Tibial nerve (tissue), 4 donors: ENCODE measurements around the gene PCDHB8. TPM values are rescaled to one million over a fixed set of nuclear protein-coding genes. Genes with fewer than 3 reads are reported as not detected.
"Not testable (repeated sequence)": the region's sequence is repeated elsewhere in the genome, so short reads cannot be mapped to it uniquely, and the experiment has no call there.

Source experiments
- DNase-seq, 2 donors: peaks; one replicate each; pipeline ENCODE4 v3.0.0-alpha.2; 2019; ENCODE audit warnings: low spot score in 2 of 2
- H3K27ac ChIP-seq, 4 donors: fragments of 200-600 bp; sonication (generic) in 3 of 4; one replicate each; pipeline ENCODE4 v1.5.1; 2017 to 2019; ENCODE audit warnings: mild to moderate bottlenecking in 1 of 4
- H3K27me3 ChIP-seq, 2 donors: fragments of 200-600 bp; sonication (generic) in 1 of 2; one replicate each; pipeline versions ENCODE4 v1.5.1 to v1.6.0; 2017 to 2019
- H3K36me3 ChIP-seq, 3 donors: fragments of 200-600 bp; sonication (generic); one replicate each; pipeline ENCODE4 v1.5.1; 2018 to 2019
- H3K4me1 ChIP-seq, 4 donors: fragments of 200-600 bp; sonication (generic) in 3 of 4; one replicate each; pipeline ENCODE4 v1.5.1; 2017 to 2019
- H3K4me3 ChIP-seq, 4 donors: fragments of 200-600 bp; sonication (generic) in 3 of 4; one replicate each; pipeline ENCODE4 v1.5.1; 2017 to 2019; ENCODE audit warnings: mild to moderate bottlenecking in 1 of 4, moderate library complexity in 1 of 4
- H3K9me3 ChIP-seq, 4 donors: fragments of 200-600 bp; sonication (generic) in 3 of 4; one replicate each; pipeline ENCODE4 v1.5.1; 2017 to 2019
- CTCF ChIP-seq, 5 experiments: fragments of 200-600 bp in 3 of 5; fragments of 450-650 bp in 2 of 5; sonication (generic) in 3 of 5; IDR thresholded peaks; one replicate each; pipeline ENCODE4 v1.5.1; 2016 to 2019; ENCODE audit warnings: antibody characterized with exemption in 5 of 5, mild to moderate bottlenecking in 3 of 5, moderate library complexity in 2 of 5
- EP300 ChIP-seq, 2 donors: sonication (generic); formaldehyde crosslinking; IDR thresholded peaks; one replicate each; pipeline ENCODE4 v1.6.1; 2017; ENCODE audit warnings: antibody characterized with exemption in 2 of 2, mild to moderate bottlenecking in 1 of 2
- POLR2A ChIP-seq, 2 donors: fragments of 450-650 bp; IDR thresholded peaks; one replicate each; pipeline ENCODE4 v1.6.1; 2017; ENCODE audit warnings: antibody characterized with exemption in 2 of 2, mild to moderate bottlenecking in 2 of 2, moderate library complexity in 2 of 2
- WGBS, 2 donors: methylation state at CpG; one replicate each; pipeline ENCODE4 v1.1.5; 2018; 5-methylcytosine and 5-hydroxymethylcytosine counted together
- total RNA-seq, 4 donors: library from RNA; depleted of rRNA; stranded (reverse); fragments of >200 nt; gene quantifications; one replicate each; pipeline ENCODE4 v1.1.0, GENCODE V29; 2016

Gene PCDHB8
- 1 to 10 TPM; 1.0 to 4.2 (median 3.5) TPM for total RNA-seq

GRCh38 chr5:141177577-141178191 lies at the start of gene PCDHB8:
TSS of gene PCDHB8 (plus strand) at chr5:141177790. CDS start at chr5:141178035, 245 bp downstream.
- not testable (repeated sequence) for H3K4me1 ChIP-seq, H3K27me3 ChIP-seq, H3K27ac ChIP-seq, DNase-seq, H3K4me3 ChIP-seq
- WGBS, 2 donors: 31 to 42% methylated on average over 14 to 18 of the region's 18 CpGs
- Histone ChIP-seq H3K9me3 (peaks cover 0 to 89% (median 35%) of the 10 kb centered on the region in 4 donors), H3K36me3 (peaks cover 0 to 16% (median 0%) of the 10 kb centered on the region in 3 donors)

GRCh38 chr5:141135030-141135717 lies 42.4 kb upstream of the PCDHB8 start, which contains the start of gene PCDHB5:
TSS of gene PCDHB5 (plus strand) at chr5:141135206. CDS start at chr5:141135435, 229 bp downstream.
- no peak for TF ChIP-seq EP300 (IDR thresholded peaks at IDR 0.05)
- peak in 2 of 5 experiments; percentile 12 to 32 for TF ChIP-seq CTCF (IDR thresholded peaks at IDR 0.05)
- Histone ChIP-seq H3K36me3 (no peaks in the 10 kb centered on the region), H3K4me1 (no peaks in the 10 kb centered on the region), H3K4me3 (peak within 1 kb of the TSS; percentile 8 to 48 (median 16)), H3K27ac (peak within 1 kb of the TSS in 1 of 4 donors; percentile 48), H3K27me3 (no peaks in the 10 kb centered on the region), H3K9me3 (peaks cover 0 to 97% (median 27%) of the 10 kb centered on the region in 4 donors)
- DNase-seq: peak in 1 of 2 donors; percentile 33
- WGBS, 2 donors: 23 to 26% methylated on average over 22 of the region's 22 CpGs

GRCh38 chr5:141135718-141136266 lies 41.8 kb upstream of the PCDHB8 start:
- Histone ChIP-seq H3K27me3 (no peaks in the 10 kb centered on the region), H3K9me3 (peaks cover 0 to 97% (median 26%) of the 10 kb centered on the region in 4 donors), H3K4me1 (no peaks in the 10 kb centered on the region), H3K4me3 (peak overlapping the region; percentile 8 to 48 (median 16)), H3K36me3 (no peaks in the 10 kb centered on the region), H3K27ac (no peak overlapping the region)
- 67% methylated on average over 19 of the region's 19 CpGs for WGBS, 2 donors
- no peak for DNase-seq
- TF ChIP-seq CTCF (IDR thresholded peaks at IDR 0.05) (no peak), POLR2A (IDR thresholded peaks at IDR 0.05) (no peak), EP300 (IDR thresholded peaks at IDR 0.05) (no peak)

GRCh38 chr5:141137346-141137745 lies 40.2 kb upstream of the PCDHB8 start:
- not testable (repeated sequence) for H3K4me1 ChIP-seq, H3K27ac ChIP-seq, DNase-seq, H3K36me3 ChIP-seq, H3K27me3 ChIP-seq, H3K4me3 ChIP-seq
- WGBS, 2 donors: 57 to 69% methylated on average over 16 to 27 of the region's 34 CpGs
- peaks cover 0 to 97% (median 27%) of the 10 kb centered on the region in 4 donors for H3K9me3 ChIP-seq

- no peak for TF ChIP-seq EP300 (IDR thresholded peaks at IDR 0.05)
- no peak for TF ChIP-seq POLR2A (IDR thresholded peaks at IDR 0.05)
- peak in 1 of 5 experiments; percentile 7 for TF ChIP-seq CTCF (IDR thresholded peaks at IDR 0.05)
- H3K4me1 ChIP-seq: no peaks in the 10 kb centered on the region
- peaks cover 0 to 100% (median 35%) of the 10 kb centered on the region in 4 donors for H3K9me3 ChIP-seq
- peak within 1 kb of the TSS in 1 of 4 donors; percentile 18 for H3K4me3 ChIP-seq
- H3K27ac ChIP-seq: no peak within 1 kb of the TSS
- WGBS, 2 donors: 19 to 26% methylated on average over 18 of the region's 18 CpGs
- H3K27me3 ChIP-seq: no peaks in the 10 kb centered on the region
- H3K36me3 ChIP-seq: no peaks in the 10 kb centered on the region
- no peak for DNase-seq
These were observed 27.8 kb upstream of the PCDHB8 start, which contains the start of gene PCDHB6 for GRCh38 chr5:141149812-141150211. TSS of gene PCDHB6 (plus strand) at chr5:141150057. CDS start at chr5:141150258, 201 bp downstream.
